Activated naive CD8-positive, alpha-beta T cell (primary cell): ENCODE data around the gene POLR3K.
A peak's percentile ranks its signal among the peaks of the same experiment; 100 is the strongest.

Experiments used
- H3K27ac Mint-ChIP-seq: one replicate; pipeline ENCODE4 v1.8.0; 2021; ENCODE audit warnings: mixed read lengths
- H3K27me3 Mint-ChIP-seq: one replicate; pipeline ENCODE4 v1.8.0; 2021; ENCODE audit warnings: mixed read lengths
- H3K36me3 Mint-ChIP-seq: one replicate; pipeline ENCODE4 v1.8.0; 2021; ENCODE audit warnings: mixed read lengths
- H3K4me1 Mint-ChIP-seq: one replicate; pipeline ENCODE4 v1.8.0; 2021; ENCODE audit warnings: low read depth, mixed read lengths
- H3K4me3 Mint-ChIP-seq: one replicate; pipeline ENCODE4 v1.8.0; 2021; ENCODE audit warnings: mild to moderate bottlenecking, mixed read lengths
- H3K9me3 Mint-ChIP-seq: one replicate; pipeline ENCODE4 v1.8.0; 2021; ENCODE audit warnings: low read depth, mixed read lengths

Gene POLR3K

GRCh38 chr16:72561-73548 is 19.4 kb upstream of the POLR3K start, which contains the start of gene RHBDF1:
TSS of gene RHBDF1 (minus strand) at chr16:72631. CDS start at chr16:65015, 7,616 bp downstream.
- no peak within 1 kb of the TSS for H3K27ac Mint-ChIP-seq
- peaks cover 14% of the 10 kb centered on the region for H3K4me1 Mint-ChIP-seq
- peak within 1 kb of the TSS; percentile 89 for H3K4me3 Mint-ChIP-seq
- no peaks in the 10 kb centered on the region for H3K36me3 Mint-ChIP-seq
- no peaks in the 10 kb centered on the region for H3K9me3 Mint-ChIP-seq
- H3K27me3 Mint-ChIP-seq, result peaks cover 9% of the 10 kb centered on the region

GRCh38 chr16:71540-72401 is 18.4 kb upstream of the POLR3K start:
- H3K27ac Mint-ChIP-seq, result no peak overlapping the region
- peaks cover 9% of the 10 kb centered on the region for H3K27me3 Mint-ChIP-seq
- H3K4me3 Mint-ChIP-seq, result peak overlapping the region; percentile 67

GRCh38 chr16:71210-71539 is 17.8 kb upstream of the POLR3K start:
- Mint-ChIP-seq H3K27me3 (peaks cover 9% of the 10 kb centered on the region), H3K4me1 (peaks cover 5% of the 10 kb centered on the region), H3K4me3 (peak overlapping the region; percentile 67), H3K9me3 (no peaks in the 10 kb centered on the region), H3K27ac (no peak overlapping the region), H3K36me3 (no peaks in the 10 kb centered on the region)

More at GRCh38 chr16:71540-72401, 18.4 kb upstream of the POLR3K start:
- H3K4me1 Mint-ChIP-seq, result peaks cover 11% of the 10 kb centered on the region
- no peaks in the 10 kb centered on the region for H3K36me3 Mint-ChIP-seq
- H3K9me3 Mint-ChIP-seq, result no peaks in the 10 kb centered on the region

GRCh38 chr16:69181-69580 is 15.8 kb upstream of the POLR3K start:
- peaks cover 7% of the 10 kb centered on the region for H3K27me3 Mint-ChIP-seq
- H3K9me3 Mint-ChIP-seq, result no peaks in the 10 kb centered on the region
- no peak overlapping the region for H3K27ac Mint-ChIP-seq
- H3K36me3 Mint-ChIP-seq, result no peaks in the 10 kb centered on the region
- H3K4me1 Mint-ChIP-seq, result peaks cover 6% of the 10 kb centered on the region
- no peak overlapping the region for H3K4me3 Mint-ChIP-seq

- Mint-ChIP-seq H3K4me1 (peaks cover 6% of the 10 kb centered on the region), H3K9me3 (no peaks in the 10 kb centered on the region), H3K36me3 (no peaks in the 10 kb centered on the region), H3K4me3 (no peak overlapping the region), H3K27me3 (peaks cover 5% of the 10 kb centered on the region), H3K27ac (no peak overlapping the region)
Observed at GRCh38 chr16:67884-68789, 14.7 kb upstream of the POLR3K start.

GRCh38 chr16:67183-67791 is 13.9 kb upstream of the POLR3K start:
- Mint-ChIP-seq H3K27ac (no peak overlapping the region), H3K36me3 (no peaks in the 10 kb centered on the region), H3K9me3 (no peaks in the 10 kb centered on the region), H3K4me1 (peaks cover 3% of the 10 kb centered on the region), H3K4me3 (no peak overlapping the region), H3K27me3 (peaks cover 2% of the 10 kb centered on the region)

GRCh38 chr16:66309-67182 is 13.1 kb upstream of the POLR3K start:
- Mint-ChIP-seq H3K27me3 (peaks cover 2% of the 10 kb centered on the region), H3K4me1 (peaks cover 3% of the 10 kb centered on the region), H3K36me3 (no peaks in the 10 kb centered on the region), H3K27ac (no peak overlapping the region), H3K4me3 (no peak overlapping the region), H3K9me3 (no peaks in the 10 kb centered on the region)

- Mint-ChIP-seq H3K4me1 (peaks cover 3% of the 10 kb centered on the region), H3K27me3 (no peaks in the 10 kb centered on the region), H3K36me3 (no peaks in the 10 kb centered on the region), H3K4me3 (no peak overlapping the region), H3K9me3 (no peaks in the 10 kb centered on the region), H3K27ac (no peak overlapping the region)
Observed at GRCh38 chr16:65745-66144, 12.3 kb upstream of the POLR3K start.

- Mint-ChIP-seq H3K9me3 (no peaks in the 10 kb centered on the region), H3K36me3 (no peaks in the 10 kb centered on the region), H3K4me3 (no peak overlapping the region), H3K4me1 (peaks cover 3% of the 10 kb centered on the region), H3K27me3 (no peaks in the 10 kb centered on the region), H3K27ac (no peak overlapping the region)
Observed at GRCh38 chr16:64914-65255, 11.5 kb upstream of the POLR3K start.

- no peaks in the 10 kb centered on the region for H3K36me3 Mint-ChIP-seq
- H3K9me3 Mint-ChIP-seq, result no peaks in the 10 kb centered on the region
- H3K27me3 Mint-ChIP-seq, result no peaks in the 10 kb centered on the region
- H3K4me3 Mint-ChIP-seq, result no peak overlapping the region
- no peak overlapping the region for H3K27ac Mint-ChIP-seq
- peaks cover 3% of the 10 kb centered on the region for H3K4me1 Mint-ChIP-seq
Observed at GRCh38 chr16:63998-64913, 10.8 kb upstream of the POLR3K start.

- H3K4me1 Mint-ChIP-seq, result peaks cover 3% of the 10 kb centered on the region
- H3K27ac Mint-ChIP-seq, result no peak overlapping the region
- no peak overlapping the region for H3K4me3 Mint-ChIP-seq
Observed at GRCh38 chr16:63466-63865, 10.1 kb upstream of the POLR3K start.

GRCh38 chr16:62968-63391 is 9.6 kb upstream of the POLR3K start:
- Mint-ChIP-seq H3K4me3 (no peak overlapping the region), H3K27me3 (no peaks in the 10 kb centered on the region), H3K9me3 (no peaks in the 10 kb centered on the region), H3K27ac (no peak overlapping the region), H3K36me3 (no peaks in the 10 kb centered on the region), H3K4me1 (peaks cover 3% of the 10 kb centered on the region)

More at GRCh38 chr16:63466-63865, 10.1 kb upstream of the POLR3K start:
- Mint-ChIP-seq H3K9me3 (no peaks in the 10 kb centered on the region), H3K27me3 (no peaks in the 10 kb centered on the region), H3K36me3 (no peaks in the 10 kb centered on the region)
